ENCODE results near the gene APOO. TPM values are rescaled to one million over a fixed set of nuclear protein-coding genes. Genes with fewer than 3 reads are reported as not detected.

APOO gene
- total and polyA plus RNA-seq, 2 of the 13 experiments (the other 11 are each of a cell fraction or from before 2014, with no cell fraction given), result 9.7 to 22.1 TPM

DNA sequence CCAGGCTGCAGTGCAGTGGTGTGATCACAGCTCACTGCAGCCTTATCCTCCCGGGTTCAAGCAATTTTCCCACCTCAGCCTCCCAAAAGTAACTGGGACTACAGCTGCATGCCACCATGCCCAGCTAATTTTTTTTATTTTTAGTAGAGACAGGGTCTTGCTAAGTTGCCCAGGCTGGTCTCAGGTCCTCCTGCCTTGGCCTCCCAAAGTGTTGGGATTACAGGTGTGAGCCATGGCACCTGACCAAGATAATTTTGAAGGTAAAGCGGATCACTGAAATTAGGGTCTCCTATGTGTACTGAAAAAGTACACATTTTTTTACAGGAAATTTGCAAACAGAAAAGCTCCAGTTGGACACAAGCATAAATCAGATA lies 120.0 kb downstream of the APOO start:
- peaks cover 34% of the 10 kb centered on the region for H3K4me1 ChIP-seq (ENCODE audit: insufficient read depth, low read length)
- no peak overlapping the region for H2AFZ ChIP-seq (ENCODE audit: low read length)
- H3K9me3 ChIP-seq (ENCODE audit: low read length), result no peaks in the 10 kb centered on the region
- no peak overlapping the region for H3K4me3 ChIP-seq (replicated peaks in 1 of 3; ENCODE audit: insufficient read depth in 1 of 3, low read depth in 2 of 3, low read length in 3 of 3)
- WGBS (ENCODE audit: low lambda C conversion rate), result 88% methylated on average over 2 of the region's 2 CpGs
- no TSS peak for BruUV-seq (replicated peaks)
- peaks cover 0 to 1% of the 10 kb centered on the region in 2 experiments; a peak in 2 of 5 replicates for H3K36me3 ChIP-seq (replicated peaks in 1 of 2; ENCODE audit: control insufficient read depth in 1 of 2, insufficient read depth in 2 of 2, low read length in 2 of 2)
- FAIRE-seq (no peak), DNase-seq (ENCODE audit: low spot score) (no peak), ATAC-seq (no peak)
- ChIA-PET CTCF (ENCODE audit: low intra/inter-chr PET ratio, low total read pairs) (no interaction called here), POLR2A (interaction anchor here (1.2 to 1.3 kb wide), 2 partner anchors 12 to 19 kb away, joined by 3 to 6 read pairs; no protein-coding TSS in a partner anchor)
- H4K20me1 ChIP-seq (ENCODE audit: insufficient read depth, low read length), result peaks cover 17% of the 10 kb centered on the region
- H3K27me3 ChIP-seq (ENCODE audit: control insufficient read depth in 1 of 2, insufficient read depth in 2 of 2, low read length in 2 of 2), result no peaks in the 10 kb centered on the region; a peak in 1 of 5 replicates
- H3K27ac ChIP-seq (ENCODE audit: extremely low read length, insufficient read depth, low read length), result peak overlapping the region; percentile 52
- intact Hi-C loops (cut with micrococcal nuclease; ENCODE audit: unreplicated experiment), result loop anchor here (10.0 kb wide), 1 partner anchor 1943 kb away; no protein-coding TSS in a partner anchor
- no peak overlapping the region for H3K9ac ChIP-seq (ENCODE audit: insufficient read depth, low read depth, low read length)
- H3K4me2 ChIP-seq (ENCODE audit: low read depth, low read length), result peak overlapping the region; percentile 24; the same call in 1 of the 2 replicates
- in situ Hi-C loops (cut with HindIII; ENCODE audit: extremely low pct_ligation_motif_present, low pct_unique_long_range_greater_than_20kb), result no loop called here
- H3K79me2 ChIP-seq (ENCODE audit: insufficient read depth, low read length), result peaks cover 21% of the 10 kb centered on the region
- TF ChIP-seq AGO1 (IDR thresholded peaks at IDR 0.05; ENCODE audit: low read depth, low read length, poor library complexity, severe bottlenecking) (peak; percentile 8), ZNF121 (CRISPR knock-in tag; IDR thresholded peaks at IDR 0.05) (peak; percentile 74; the same call in 1 of the 2 replicates), HNF4G (IDR thresholded peaks at IDR 0.05; ENCODE audit: borderline replicate concordance, low read depth, low read length) (no peak), HNF4G (CRISPR knock-in tag; IDR thresholded peaks at IDR 0.05; ENCODE audit: borderline replicate concordance, low read depth) (no peak)
- TF ChIP-seq, protein P1, sequence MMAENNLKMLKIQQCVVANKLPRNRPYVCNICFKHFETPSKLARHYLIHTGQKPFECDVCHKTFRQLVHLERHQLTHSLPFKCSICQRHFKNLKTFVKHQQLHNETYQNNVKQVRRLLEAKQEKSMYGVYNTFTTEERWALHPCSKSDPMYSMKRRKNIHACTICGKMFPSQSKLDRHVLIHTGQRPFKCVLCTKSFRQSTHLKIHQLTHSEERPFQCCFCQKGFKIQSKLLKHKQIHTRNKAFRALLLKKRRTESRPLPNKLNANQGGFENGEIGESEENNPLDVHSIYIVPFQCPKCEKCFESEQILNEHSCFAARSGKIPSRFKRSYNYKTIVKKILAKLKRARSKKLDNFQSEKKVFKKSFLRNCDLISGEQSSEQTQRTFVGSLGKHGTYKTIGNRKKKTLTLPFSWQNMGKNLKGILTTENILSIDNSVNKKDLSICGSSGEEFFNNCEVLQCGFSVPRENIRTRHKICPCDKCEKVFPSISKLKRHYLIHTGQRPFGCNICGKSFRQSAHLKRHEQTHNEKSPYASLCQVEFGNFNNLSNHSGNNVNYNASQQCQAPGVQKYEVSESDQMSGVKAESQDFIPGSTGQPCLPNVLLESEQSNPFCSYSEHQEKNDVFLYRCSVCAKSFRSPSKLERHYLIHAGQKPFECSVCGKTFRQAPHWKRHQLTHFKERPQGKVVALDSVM (CRISPR knock-in tag; IDR thresholded peaks at IDR 0.05), result 0 out of 2 replicates have a peak, but pooled peaks have one; percentile 42
